Stomach smooth muscle (tissue), 2 donors: Measurements from ENCODE around the gene VASN.
"Not testable (repeated sequence)": the region's sequence is repeated elsewhere in the genome, so short reads cannot be mapped to it uniquely, and the experiment has no call there.

ENCODE experiments used
- H3K27ac ChIP-seq: one replicate; pipeline ENCODE4 v1.7.0; 2013; ENCODE audit warnings: mild to moderate bottlenecking, low read length, inconsistent platforms
- H3K27me3 ChIP-seq, 2 donors: one replicate each; pipeline ENCODE4 v1.7.0; 2013; ENCODE audit warnings: low read length in 2 of 2; ENCODE audit not compliant: insufficient read depth in 2 of 2, control insufficient read depth in 1 of 2
- H3K36me3 ChIP-seq, 2 donors: one replicate each; pipeline ENCODE4 v1.7.0; 2013; ENCODE audit warnings: low read length in 2 of 2; ENCODE audit not compliant: control insufficient read depth in 2 of 2, insufficient read depth in 2 of 2
- H3K4me1 ChIP-seq: one replicate; pipeline ENCODE4 v1.7.0; 2013; ENCODE audit warnings: low read length; ENCODE audit not compliant: control insufficient read depth, insufficient read depth
- H3K4me3 ChIP-seq, 2 donors: one replicate each; pipeline ENCODE4 v1.7.0; 2013; ENCODE audit warnings: low read length in 2 of 2
- H3K9ac ChIP-seq, 2 donors: one replicate each; pipeline ENCODE4 v1.7.0; 2013; ENCODE audit warnings: low read length in 2 of 2, mild to moderate bottlenecking in 1 of 2
- H3K9me3 ChIP-seq, 2 donors: one replicate each; pipeline ENCODE4 v1.7.0; 2013; ENCODE audit warnings: low read length in 2 of 2; ENCODE audit not compliant: control insufficient read depth in 2 of 2
- donor health status: healthy.
- donor health status: Pancreatic carcinoma.

Gene VASN

GRCh38 chr16:4386951-4387565, 15.4 kb downstream of the VASN start:
- Histone ChIP-seq H3K36me3 (peaks cover 0 to 10% of the 10 kb centered on the region in 2 donors), H3K27me3 (no peaks in the 10 kb centered on the region), H3K4me1 (peaks cover 13% of the 10 kb centered on the region), H3K27ac (no peak overlapping the region), H3K4me3 (no peak overlapping the region), H3K9me3 (no peaks in the 10 kb centered on the region), H3K9ac (no peak overlapping the region)

GRCh38 chr16:4387781-4388180, 16.1 kb downstream of the VASN start:
- Histone ChIP-seq H3K4me1 (peaks cover 18% of the 10 kb centered on the region), H3K4me3 (no peak overlapping the region), H3K27ac (no peak overlapping the region)

GRCh38 chr16:4388271-4389021, 16.8 kb downstream of the VASN start:
- Histone ChIP-seq H3K4me3 (no peak overlapping the region), H3K27ac (no peak overlapping the region), H3K27me3 (no peaks in the 10 kb centered on the region), H3K36me3 (peaks cover 0 to 8% of the 10 kb centered on the region in 2 donors), H3K9ac (no peak overlapping the region), H3K4me1 (peaks cover 25% of the 10 kb centered on the region), H3K9me3 (no peaks in the 10 kb centered on the region)

More at GRCh38 chr16:4387781-4388180, 16.1 kb downstream of the VASN start:
- H3K27me3 ChIP-seq = no peaks in the 10 kb centered on the region
- peaks cover 0 to 8% of the 10 kb centered on the region in 2 donors for H3K36me3 ChIP-seq
- H3K9me3 ChIP-seq = no peaks in the 10 kb centered on the region
- no peak overlapping the region for H3K9ac ChIP-seq

- Histone ChIP-seq H3K4me3 (no peak overlapping the region), H3K9ac (no peak overlapping the region), H3K27ac (no peak overlapping the region), H3K36me3 (peaks cover 0 to 5% of the 10 kb centered on the region in 2 donors), H3K9me3 (no peaks in the 10 kb centered on the region), H3K27me3 (no peaks in the 10 kb centered on the region), H3K4me1 (peaks cover 26% of the 10 kb centered on the region)
Observed at GRCh38 chr16:4389051-4389955, 17.7 kb downstream of the VASN start.

- Histone ChIP-seq H3K27ac (no peak overlapping the region), H3K4me3 (no peak overlapping the region), H3K9ac (no peak overlapping the region), H3K27me3 (no peaks in the 10 kb centered on the region), H3K36me3 (peaks cover 3 to 8% of the 10 kb centered on the region in 2 donors), H3K9me3 (no peaks in the 10 kb centered on the region), H3K4me1 (peaks cover 34% of the 10 kb centered on the region)
Observed at GRCh38 chr16:4390266-4391260, 18.9 kb downstream of the VASN start.

- H3K4me3 ChIP-seq = no peak overlapping the region
- no peak overlapping the region for H3K9ac ChIP-seq
- H3K9me3 ChIP-seq = no peaks in the 10 kb centered on the region
- peak overlapping the region; percentile 46 for H3K27ac ChIP-seq
- peaks cover 3 to 8% of the 10 kb centered on the region in 2 donors for H3K36me3 ChIP-seq
- H3K4me1 ChIP-seq = peaks cover 30% of the 10 kb centered on the region
- H3K27me3 ChIP-seq = no peaks in the 10 kb centered on the region
Observed at GRCh38 chr16:4391631-4392381, 20.2 kb downstream of the VASN start.

GRCh38 chr16:4392382-4393239, 21.0 kb downstream of the VASN start:
- Histone ChIP-seq H3K4me3 (peak overlapping the region in 1 of 2 donors; percentile 3), H3K4me1 (peaks cover 25% of the 10 kb centered on the region), H3K27ac (peak overlapping the region; percentile 46), H3K36me3 (peaks cover 3 to 5% of the 10 kb centered on the region in 2 donors), H3K9ac (peak overlapping the region; percentile 21 to 57), H3K27me3 (no peaks in the 10 kb centered on the region), H3K9me3 (no peaks in the 10 kb centered on the region)

GRCh38 chr16:4393240-4393600, 21.6 kb downstream of the VASN start:
- H3K9ac ChIP-seq = no peak overlapping the region
- peak overlapping the region in 1 of 2 donors; percentile 3 for H3K4me3 ChIP-seq
- peak overlapping the region; percentile 46 for H3K27ac ChIP-seq
- no peaks in the 10 kb centered on the region for H3K9me3 ChIP-seq
- peaks cover 3% of the 10 kb centered on the region in 2 donors for H3K36me3 ChIP-seq
- H3K27me3 ChIP-seq = no peaks in the 10 kb centered on the region
- peaks cover 25% of the 10 kb centered on the region for H3K4me1 ChIP-seq

GRCh38 chr16:4393850-4394249, 22.2 kb downstream of the VASN start:
- not testable (repeated sequence) for H3K4me3 ChIP-seq, H3K27me3 ChIP-seq, H3K9ac ChIP-seq, H3K36me3 ChIP-seq, H3K9me3 ChIP-seq
- Histone ChIP-seq H3K27ac (peak overlapping the region; percentile 46), H3K4me1 (peaks cover 25% of the 10 kb centered on the region)
